K562 (cell line): ENCODE measurements around the gene CNTROB. TPM values are rescaled to one million over a fixed set of nuclear protein-coding genes. Genes with fewer than 3 reads are reported as not detected.
A peak's percentile ranks its signal among the peaks of the same experiment; 100 is the strongest.

Source experiments
- ATAC-seq: fragments of 200-7000 bp; cut with Tn5 transposase; 3 replicates; pipeline ENCODE4 v1.9.1; 2020; ENCODE audit warnings: moderate library complexity
- BruUV-seq: library from RNA; stranded (reverse); fragments of 400-500 nt; replicated peaks from 2 replicates; lab custom pipeline; 2021; lab: Mats Ljungman, UMichigan
- CTCF ChIA-PET: fragments of 300-600 bp; formaldehyde crosslinking; extraction: SDS; loops from one replicate; lab custom pipeline; 2021; ENCODE audit warnings: low intra/inter-chr PET ratio; lab: Yijun Ruan, JAX
- POLR2A ChIA-PET: fragments of 300-600, 350-650 bp; sonication (Branson Sonifier 250); formaldehyde crosslinking; extraction: SDS; loops from one replicate; lab custom pipeline; 2021; ENCODE audit warnings: antibody characterized with exemption, inconsistent platforms; lab: Yijun Ruan, JAX
- DNase-seq, 4 experiments: peaks; one replicate each; pipeline versions ENCODE4 v3.0.0 to v3.0.0-alpha.2; 2011 to 2018; ENCODE audit warnings: low spot score in 3 of 4, mixed read lengths in 3 of 4; ENCODE audit errors: extremely low read depth in 1 of 4
- FAIRE-seq: peaks from 2 replicates; lab custom pipeline; 2011; peaks lifted over from hg19 to GRCh38; lab: Jason Lieb, UNC
- H2AFZ ChIP-seq: 2 replicates; pipeline ENCODE4 v1.6.0; 2011; ENCODE audit warnings: low read depth, low read length, control low read depth, inconsistent platforms
- H3K27ac ChIP-seq: fragments of 200-600 bp; 3 replicates; pipeline ENCODE4 v1.8.0; 2011; ENCODE audit warnings: low read depth, mild to moderate bottlenecking, control low read depth, inconsistent platforms, low read length, moderate library complexity, mixed read lengths; ENCODE audit errors: extremely low read depth
- H3K27me3 ChIP-seq, 2 experiments: fragments of 300-600 bp in 1 of 2; 2 replicates in 1 of 2; 3 replicates in 1 of 2; pipeline versions ENCODE4 v1.6.0 to v1.8.0; 2011; ENCODE audit warnings: inconsistent platforms in 2 of 2, low read length in 2 of 2, mild to moderate bottlenecking in 1 of 2, mixed read lengths in 1 of 2, moderate library complexity in 1 of 2; ENCODE audit not compliant: control insufficient read depth in 2 of 2, insufficient read depth in 2 of 2
- H3K36me3 ChIP-seq: fragments of 300-600 bp; 3 replicates; pipeline ENCODE4 v1.8.0; 2011; ENCODE audit warnings: mild to moderate bottlenecking, low read length, inconsistent platforms; ENCODE audit not compliant: control insufficient read depth, insufficient read depth
- H3K4me1 ChIP-seq, 2 experiments: fragments of 200-600 bp in 1 of 2; replicated peaks in 1 of 2; 2 replicates in 1 of 2; 3 replicates in 1 of 2; pipeline versions ENCODE4 v1.5.1 to v1.8.0; 2011; ENCODE audit warnings: inconsistent platforms in 2 of 2, low read length in 2 of 2, mild to moderate bottlenecking in 1 of 2, mixed read lengths in 1 of 2, moderate library complexity in 1 of 2; ENCODE audit not compliant: control insufficient read depth in 2 of 2, insufficient read depth in 2 of 2
- H3K4me2 ChIP-seq: 2 replicates; pipeline ENCODE4 v1.6.1; 2011; ENCODE audit warnings: low read length, control low read depth, inconsistent platforms, mixed read lengths; ENCODE audit not compliant: insufficient read depth
- H3K4me3 ChIP-seq: fragments of 200-600 bp; sonication (generic), shearing (Covaris generic); 2 replicates; pipeline ENCODE4 v1.5.1; 2016; ENCODE audit warnings: control low read depth, inconsistent platforms
- H3K79me2 ChIP-seq: fragments of 200-600 bp; 3 replicates; pipeline ENCODE4 v1.8.0; 2011; ENCODE audit warnings: low read length, inconsistent platforms; ENCODE audit not compliant: control insufficient read depth, insufficient read depth
- H3K9ac ChIP-seq, 2 experiments: 2 replicates each; pipeline versions ENCODE4 v1.6.0 to v1.6.1; 2011; ENCODE audit warnings: low read depth in 2 of 2, low read length in 2 of 2, control low read depth in 1 of 2, inconsistent platforms in 1 of 2, mild to moderate bottlenecking in 1 of 2, mixed read lengths in 1 of 2; ENCODE audit not compliant: insufficient read depth in 1 of 2
- H3K9me1 ChIP-seq: one replicate; pipeline ENCODE4 v1.6.0; 2011; ENCODE audit warnings: inconsistent platforms, mild to moderate bottlenecking, low read length, moderate library complexity; ENCODE audit not compliant: control insufficient read depth, insufficient read depth
- H3K9me3 ChIP-seq: replicated peaks from 2 replicates; pipeline ENCODE4 v1.5.1; 2011; ENCODE audit warnings: low read depth, low read length, inconsistent platforms; ENCODE audit not compliant: control insufficient read depth, insufficient read depth
- H4K20me1 ChIP-seq: replicated peaks from 2 replicates; pipeline ENCODE4 v1.6.1; 2011; ENCODE audit warnings: low read length, inconsistent platforms, mixed read lengths; ENCODE audit not compliant: control insufficient read depth, insufficient read depth
- ARHGAP35 ChIP-seq: fragments of 450-650 bp; IDR thresholded peaks from 2 replicates; pipeline ENCODE4 v1.6.1; 2018; ENCODE audit not compliant: partially characterized antibody
- CBX3 ChIP-seq, 2 experiments: IDR thresholded peaks; 1 replicate in 1 of 2; 2 replicates in 1 of 2; pipeline ENCODE4 v1.6.1; 2012; ENCODE audit warnings: inconsistent platforms in 2 of 2, low read length in 2 of 2, borderline replicate concordance in 1 of 2, control low read depth in 1 of 2
- CHD4 ChIP-seq: fragments of 200-600 bp; sonication (generic); IDR thresholded peaks from 3 replicates; pipeline ENCODE4 v1.6.1; 2012; ENCODE audit warnings: low read depth, mild to moderate bottlenecking, mixed read lengths, low read length, inconsistent platforms; ENCODE audit not compliant: insufficient read depth, insufficient replicate concordance, poor library complexity, severe bottlenecking
- CTBP1 ChIP-seq: fragments of 450-650 bp; IDR thresholded peaks from 2 replicates; pipeline ENCODE4 v1.6.1; 2016; ENCODE audit warnings: borderline replicate concordance
- DPF2 ChIP-seq: fragments of 450-650 bp; IDR thresholded peaks from 2 replicates; pipeline ENCODE4 v1.6.1; 2016
- E2F8 ChIP-seq: fragments of 450-650 bp; IDR thresholded peaks from 2 replicates; pipeline ENCODE4 v1.7.1; 2018; ENCODE audit warnings: mild to moderate bottlenecking, low read depth; ENCODE audit not compliant: partially characterized antibody
- HDAC1 ChIP-seq, 2 experiments: fragments of 450-650 bp; IDR thresholded peaks; 2 replicates each; pipeline ENCODE4 v1.6.1; 2016 to 2017; ENCODE audit warnings: inconsistent platforms in 1 of 2, mild to moderate bottlenecking in 1 of 2, moderate library complexity in 1 of 2
- KDM4B ChIP-seq, 2 experiments: fragments of 450-650 bp in 1 of 2; sonication (generic) in 1 of 2; IDR thresholded peaks; 2 replicates each; pipeline ENCODE4 v1.6.1; 2016 to 2017; ENCODE audit warnings: borderline replicate concordance in 2 of 2, antibody characterized with exemption in 1 of 2, low read depth in 1 of 2, mild to moderate bottlenecking in 1 of 2
- NCOA6 ChIP-seq: fragments of 450-650 bp; IDR thresholded peaks from 2 replicates; pipeline ENCODE4 v1.6.1; 2017; ENCODE audit warnings: mild to moderate bottlenecking
- NONO ChIP-seq, 2 experiments: fragments of 200-400 bp in 1 of 2; fragments of 450-650 bp in 1 of 2; formaldehyde crosslinking in 1 of 2; IDR thresholded peaks; 2 replicates each; pipeline ENCODE4 v1.6.1; 2017; ENCODE audit warnings: low read depth in 2 of 2, mild to moderate bottlenecking in 2 of 2, moderate library complexity in 2 of 2, low read length in 1 of 2
- SPI1 ChIP-seq: IDR thresholded peaks from 2 replicates; pipeline ENCODE4 v1.6.1; 2011; ENCODE audit warnings: low read depth, low read length, control low read depth, borderline replicate concordance
- SRF ChIP-seq, 2 experiments: fragments of 250-450, 450-650 bp in 1 of 2; sonication (Bioruptor Pico) in 1 of 2; sonication (generic) in 1 of 2; formaldehyde crosslinking; IDR thresholded peaks; 2 replicates each; pipeline versions ENCODE4 v1.5.0 to v1.5.1; 2020 to 2022; ENCODE audit warnings: mild to moderate bottlenecking in 1 of 2, missing genetic modification reagents in 1 of 2
- STAT5B ChIP-seq: fragments of 250-450 bp; sonication (Bioruptor Pico); IDR thresholded peaks from 2 replicates; pipeline ENCODE4 v1.8.0; 2021; ENCODE audit warnings: mild to moderate bottlenecking, inconsistent platforms
- U2AF2 ChIP-seq: fragments of 200-400 bp; formaldehyde crosslinking; optimal IDR thresholded peaks from 2 replicates; pipeline ENCODE3; 2017; ENCODE audit warnings: low read depth, mild to moderate bottlenecking, low read length
- ZFP36 ChIP-seq: fragments of 150-350 bp; IDR thresholded peaks from 2 replicates; pipeline ENCODE4 v1.6.1; 2018; ENCODE audit warnings: low read length, low read depth; ENCODE audit not compliant: partially characterized antibody
- ZNF280B ChIP-seq: fragments of 250-450 bp; sonication (Bioruptor Pico); IDR thresholded peaks from 2 replicates; pipeline ENCODE4 v1.5.1; 2021; ENCODE audit warnings: mild to moderate bottlenecking
- whole genome bisulfite sequencing: fragments of 100-300 bp; shearing (Covaris generic); methylation state at CpG from one replicate; pipeline ENCODE4 v1.1.6; 2016; ENCODE audit warnings: low coverage, mixed read lengths; ENCODE audit not compliant: insufficient coverage; ENCODE audit errors: missing lambda C conversion rate; 5-methylcytosine and 5-hydroxymethylcytosine counted together
- in situ Hi-C: fragments of 300-500 bp; cut with MboI; formaldehyde crosslinking; loops from 4 replicates; pipeline ENCODE4 v1.15.0; 2018; ENCODE audit warnings: inconsistent platforms, mixed read lengths
- intact Hi-C: fragments of 100-400 bp; cut with micrococcal nuclease; formaldehyde crosslinking; loops from 2 replicates; pipeline ENCODE4 v1.14.2; 2022
- polyA plus RNA-seq, 8 experiments: library from polyadenylated mRNA; depleted of rRNA in 4 of 8; stranded (reverse) in 5 of 8; unstranded in 3 of 8; fragments of >200 nt; fragmentation: Nextera tagmentation in 2 of 8; fragmentation: Illumina TruSeq in 1 of 8; extraction: Ambion mirVana in 2 of 8; extraction: Trizol in 1 of 8; gene quantifications; 2 replicates each; pipeline versions ENCODE4 v1.2.1 to v1.2.3, GENCODE V29; 2011 to 2014; ENCODE audit warnings: inconsistent platforms in 1 of 8, missing spikeins in 1 of 8
- total RNA-seq, 7 experiments: library from RNA; depleted of rRNA in 6 of 7; stranded (reverse); fragments of >200 nt in 6 of 7; fragmentation: Illumina TruSeq in 2 of 7; extraction: Trizol in 2 of 7; gene quantifications; 2 replicates each; pipeline versions ENCODE4 v1.2.1 to v1.2.3, GENCODE V29; 2011 to 2021; ENCODE audit warnings: low replicate concordance in 1 of 7

The CNTROB gene
- total and polyA plus RNA-seq, 9 of the 15 experiments (the other 6 are each of a cell fraction or from before 2014, with no cell fraction given) = 1.9 to 33.3 (median 23.0) TPM

- no peak for TF ChIP-seq KDM4B (IDR thresholded peaks at IDR 0.05; ENCODE audit: borderline replicate concordance in 2 of 2, low read depth in 1 of 2)
- no peak for TF ChIP-seq NCOA6
- TF ChIP-seq SPI1 = no peak
- no peak for TF ChIP-seq ARHGAP35
Measured at GRCh38 chr17:7940743-7941142, 8.7 kb downstream of the CNTROB start (continued).

DNA sequence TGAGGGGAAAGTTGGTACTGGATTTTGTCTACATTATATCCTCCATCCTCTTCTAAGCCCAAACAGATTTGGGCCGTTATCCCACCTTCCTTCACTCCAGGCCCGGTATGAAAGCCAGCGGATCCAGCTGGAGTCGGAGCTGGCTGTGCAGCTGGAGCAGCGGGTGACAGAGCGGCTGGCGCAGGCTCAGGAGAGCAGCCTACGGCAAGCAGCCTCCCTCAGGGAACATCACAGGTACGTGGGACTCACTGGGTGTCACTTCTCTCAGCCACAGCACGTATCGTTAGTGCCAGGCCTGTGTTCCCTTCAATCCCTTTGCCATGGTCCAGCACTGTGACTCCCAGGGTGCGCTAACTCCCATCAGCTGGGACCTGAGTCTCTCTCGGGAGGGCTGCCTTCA is 11.3 kb downstream of the CNTROB start:
- Histone ChIP-seq H4K20me1 (no peaks in the 10 kb centered on the region), H3K79me2 (no peaks in the 10 kb centered on the region), H3K9me1 (no peaks in the 10 kb centered on the region), H2AFZ (no peak overlapping the region), H3K27me3 (no peaks in the 10 kb centered on the region), H3K36me3 (peaks cover 68% of the 10 kb centered on the region), H3K4me3 (no peak overlapping the region), H3K4me1 (no peaks in the 10 kb centered on the region), H3K9me3 (no peaks in the 10 kb centered on the region), H3K4me2 (no peak overlapping the region), H3K27ac (no peak overlapping the region), H3K9ac (0 out of 4 replicates have a peak overlapping the region, but pooled peaks of 1 of the 2 experiments have one; percentile 35)
- intact Hi-C loops = no loop called here
- ChIA-PET CTCF (no interaction called here), POLR2A (interaction anchor here (0.7 to 1.3 kb wide), 2 partner anchors 12 to 39 kb away, joined by 3 read pairs; partner anchors contain the start of genes CNTROB and TRAPPC1)
- in situ Hi-C loops = no loop called here
- ATAC-seq (no peak), FAIRE-seq (no peak), DNase-seq (no peak)
- WGBS = 94% methylated on average over 12 of the region's 13 CpGs
- no TSS peak for BruUV-seq
- TF ChIP-seq NONO (IDR thresholded peaks at IDR 0.05; ENCODE audit: low read depth in 2 of 2, low read length in 1 of 2) = no peak
- no peak for TF ChIP-seq CTBP1
- TF ChIP-seq U2AF2 = no peak
- no peak for TF ChIP-seq ZNF280B (CRISPR knock-in tag)
- TF ChIP-seq DPF2 = no peak
- TF ChIP-seq STAT5B (CRISPR knock-in tag) = no peak
- no peak for TF ChIP-seq SRF (CRISPR knock-in tag; IDR thresholded peaks at IDR 0.05)
- no peak for TF ChIP-seq HDAC1 (IDR thresholded peaks at IDR 0.05)
- TF ChIP-seq CHD4 = no peak
- no peak for TF ChIP-seq ZFP36
- TF ChIP-seq CBX3 (IDR thresholded peaks at IDR 0.05; ENCODE audit: borderline replicate concordance in 1 of 2, low read length in 2 of 2) = no peak
- no peak for TF ChIP-seq E2F8
